ENCODE data around the gene PDZD7.
A peak's percentile ranks its signal among the peaks of the same experiment; 100 is the strongest.

Gene PDZD7

DNA sequence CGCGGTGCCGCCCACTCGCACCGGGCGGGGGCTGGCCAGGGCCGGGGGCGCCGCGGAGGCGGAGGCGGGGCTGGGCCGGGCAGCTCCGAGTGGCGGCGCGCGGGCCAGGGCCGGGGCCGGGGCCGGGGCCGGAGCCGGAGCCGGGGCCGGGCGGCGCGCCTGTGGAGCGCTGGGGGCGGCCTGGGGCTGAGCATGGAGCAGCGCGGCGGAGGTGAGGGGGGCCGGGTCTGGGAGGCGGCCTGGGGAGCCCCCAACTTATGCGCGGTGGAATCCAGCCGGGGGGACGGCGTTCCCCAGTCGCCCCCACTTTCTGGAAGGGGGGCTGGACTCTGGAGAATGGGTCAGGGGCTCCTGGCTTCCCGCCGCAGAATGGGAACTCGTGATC is 31.2 kb downstream of the PDZD7 start, which contains the start of gene LZTS2:
Gene LZTS2, plus strand, starts transcription at position 67 of the 385 bp plus-strand sequence. CDS start 2,731 bp downstream, outside the sequence.
- DNase-seq, result no peak

DNA sequence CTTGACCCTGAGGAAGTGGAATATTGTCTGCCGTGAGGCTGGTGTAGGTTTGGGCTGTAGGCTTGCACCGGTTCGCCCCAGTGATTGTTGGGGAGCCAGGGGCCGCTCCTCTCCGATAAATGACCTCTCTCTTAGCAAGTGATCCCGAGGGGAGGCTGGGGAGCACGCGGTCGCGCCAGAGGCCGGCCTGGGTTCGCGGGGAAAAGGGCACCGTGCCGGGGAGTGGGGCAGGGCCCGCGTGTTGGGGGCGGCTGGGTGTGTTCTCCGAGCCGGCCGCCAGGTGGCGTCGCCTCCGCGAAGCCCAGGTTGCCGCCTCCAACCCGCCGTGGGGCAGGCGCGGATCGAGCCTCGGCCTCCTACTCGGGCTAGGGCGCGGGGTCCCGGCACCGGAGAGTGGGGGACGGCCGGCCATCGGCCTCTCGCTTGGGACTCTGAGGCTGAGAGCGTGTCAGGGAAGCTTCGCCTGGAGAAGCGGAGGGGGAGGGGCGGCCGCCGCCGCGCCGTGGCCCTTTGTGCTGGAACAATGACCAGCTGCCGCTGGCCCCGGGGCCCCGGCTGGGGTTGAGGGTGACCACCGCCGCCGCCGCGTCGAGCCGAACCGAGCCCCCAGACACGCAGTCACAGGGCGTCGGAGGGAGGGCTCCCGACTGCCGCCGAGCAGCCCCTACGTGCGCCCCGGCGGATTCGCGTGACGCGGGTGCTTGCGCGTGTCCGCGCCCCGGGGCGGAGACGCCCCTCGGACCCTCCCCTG is 31.8 kb downstream of the PDZD7 start:
- peak; percentile 56 for DNase-seq

- peak; percentile 78 for DNase-seq
These were observed 32.5 kb downstream of the PDZD7 start for GRCh38 chr10:100998183-100998990.

DNA sequence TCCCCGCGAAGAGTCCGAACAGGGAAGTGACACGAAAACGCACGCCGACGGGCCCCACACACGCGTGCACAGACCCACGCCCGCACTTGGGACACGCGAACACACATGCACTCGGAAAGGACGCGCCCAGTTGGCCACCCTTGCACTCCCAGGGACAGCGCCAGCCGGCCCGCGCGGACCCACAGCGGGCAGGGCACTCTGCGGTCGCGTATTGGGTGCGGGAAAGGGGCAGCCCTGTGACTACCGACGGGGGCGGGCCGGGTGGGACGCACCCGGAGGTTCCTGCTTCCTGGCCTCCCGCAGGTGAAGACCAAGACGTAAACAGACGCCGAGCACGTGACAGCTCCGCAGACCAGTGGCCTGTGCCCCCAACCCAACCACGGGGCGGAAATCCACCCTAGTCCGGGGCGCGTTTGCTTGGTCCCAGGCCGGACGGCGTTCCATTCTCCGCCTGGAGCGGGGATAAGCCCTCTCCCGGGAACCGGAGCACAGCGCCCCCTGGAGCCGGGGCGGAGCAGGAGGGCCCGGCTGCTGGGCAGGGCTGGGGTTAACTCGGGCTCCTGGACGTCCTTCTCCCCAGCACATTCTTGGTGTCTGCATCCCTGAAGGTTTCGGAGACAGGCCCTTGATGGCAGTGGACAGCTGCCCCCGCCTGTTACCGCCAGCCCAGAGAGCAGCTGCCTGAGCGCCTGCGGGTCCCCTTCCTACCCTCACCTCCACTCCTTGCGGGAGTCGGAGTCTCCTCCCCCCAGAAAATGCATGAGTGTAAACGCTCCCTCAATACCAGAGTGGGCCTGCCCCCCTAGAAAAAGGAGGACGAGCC is 33.4 kb downstream of the PDZD7 start:
- DNase-seq, result peak; percentile 78

- DNase-seq, result no peak
These were observed 34.1 kb downstream of the PDZD7 start for GRCh38 chr10:100996678-100997359.

GRCh38 chr10:100995181-100995580 is 35.7 kb downstream of the PDZD7 start:
- DNase-seq, result no peak

- DNase-seq, result no peak
These were observed 36.8 kb downstream of the PDZD7 start for GRCh38 chr10:100993986-100994708.

DNA sequence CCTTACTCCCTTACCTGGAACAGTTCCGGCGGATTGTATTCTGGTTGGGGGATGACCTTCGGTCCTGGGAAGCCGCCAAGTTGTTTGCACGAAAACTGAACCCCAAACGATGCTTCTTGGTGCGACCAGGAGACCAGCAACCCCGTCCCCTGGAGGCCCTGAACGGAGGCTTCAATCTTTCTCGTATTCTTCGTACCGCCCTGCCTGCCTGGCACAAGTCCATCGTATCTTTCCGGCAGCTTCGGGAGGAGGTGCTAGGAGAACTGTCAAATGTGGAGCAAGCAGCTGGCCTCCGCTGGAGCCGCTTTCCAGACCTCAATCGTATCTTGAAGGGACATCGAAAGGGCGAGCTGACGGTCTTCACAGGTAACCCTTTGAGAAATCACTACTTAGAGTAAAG is 41.8 kb downstream of the PDZD7 start:
- no peak for DNase-seq

DNA sequence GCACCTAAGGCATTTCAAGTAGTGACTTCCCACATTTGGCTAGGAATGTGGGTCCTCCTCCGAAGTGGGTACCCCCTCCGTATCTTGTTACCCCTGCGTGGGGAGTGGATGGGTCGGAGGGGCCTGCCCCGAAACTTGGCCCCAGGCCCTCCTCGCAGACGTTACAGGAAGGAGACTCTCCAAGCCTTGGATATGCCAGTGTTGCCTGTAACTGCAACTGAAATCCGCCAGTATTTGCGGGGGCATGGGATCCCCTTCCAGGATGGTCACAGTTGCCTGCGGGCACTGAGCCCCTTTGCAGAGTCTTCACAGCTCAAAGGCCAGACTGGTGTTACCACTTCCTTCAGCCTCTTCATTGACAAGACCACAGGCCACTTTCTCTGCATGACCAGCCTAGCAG is 42.8 kb downstream of the PDZD7 start:
- no peak for DNase-seq

- no peak for DNase-seq
These were observed 43.3 kb downstream of the PDZD7 start for GRCh38 chr10:100987685-100988049.

- DNase-seq, result peak; percentile 75
These were observed 43.8 kb downstream of the PDZD7 start, which contains the start of the genes MRPL43 and TWNK for GRCh38 chr10:100986952-100987684. Gene MRPL43 (minus strand): TSS chr10:100987497. CDS start chr10:100987443, 54 bp downstream. Gene TWNK (plus strand): TSS chr10:100987543. CDS start chr10:100988211, 668 bp downstream.

DNA sequence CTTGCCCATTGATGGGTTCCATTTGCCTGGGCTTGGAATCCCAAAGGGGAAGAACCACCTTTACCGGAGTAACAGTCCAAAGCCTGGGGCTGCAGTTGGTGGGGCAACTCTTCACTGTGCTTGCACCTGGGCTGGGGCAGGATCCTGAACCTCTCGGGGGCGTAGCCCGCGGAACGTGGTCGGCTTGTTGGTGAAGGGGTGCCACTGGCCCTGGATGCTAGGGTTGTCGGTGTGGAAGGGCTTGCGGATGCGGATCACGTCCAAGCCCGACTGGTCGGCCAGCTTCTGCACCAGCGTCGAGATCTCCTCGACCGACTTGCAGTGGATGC is 44.3 kb downstream of the PDZD7 start:
- no peak for DNase-seq

GRCh38 chr10:100985336-100985735 is 45.6 kb downstream of the PDZD7 start:
- DNase-seq, result no peak

- no peak for DNase-seq
These were observed 46.2 kb downstream of the PDZD7 start for GRCh38 chr10:100984672-100985177.

GRCh38 chr10:100983868-100984671 is 46.9 kb downstream of the PDZD7 start:
- DNase-seq, result no peak

DNA sequence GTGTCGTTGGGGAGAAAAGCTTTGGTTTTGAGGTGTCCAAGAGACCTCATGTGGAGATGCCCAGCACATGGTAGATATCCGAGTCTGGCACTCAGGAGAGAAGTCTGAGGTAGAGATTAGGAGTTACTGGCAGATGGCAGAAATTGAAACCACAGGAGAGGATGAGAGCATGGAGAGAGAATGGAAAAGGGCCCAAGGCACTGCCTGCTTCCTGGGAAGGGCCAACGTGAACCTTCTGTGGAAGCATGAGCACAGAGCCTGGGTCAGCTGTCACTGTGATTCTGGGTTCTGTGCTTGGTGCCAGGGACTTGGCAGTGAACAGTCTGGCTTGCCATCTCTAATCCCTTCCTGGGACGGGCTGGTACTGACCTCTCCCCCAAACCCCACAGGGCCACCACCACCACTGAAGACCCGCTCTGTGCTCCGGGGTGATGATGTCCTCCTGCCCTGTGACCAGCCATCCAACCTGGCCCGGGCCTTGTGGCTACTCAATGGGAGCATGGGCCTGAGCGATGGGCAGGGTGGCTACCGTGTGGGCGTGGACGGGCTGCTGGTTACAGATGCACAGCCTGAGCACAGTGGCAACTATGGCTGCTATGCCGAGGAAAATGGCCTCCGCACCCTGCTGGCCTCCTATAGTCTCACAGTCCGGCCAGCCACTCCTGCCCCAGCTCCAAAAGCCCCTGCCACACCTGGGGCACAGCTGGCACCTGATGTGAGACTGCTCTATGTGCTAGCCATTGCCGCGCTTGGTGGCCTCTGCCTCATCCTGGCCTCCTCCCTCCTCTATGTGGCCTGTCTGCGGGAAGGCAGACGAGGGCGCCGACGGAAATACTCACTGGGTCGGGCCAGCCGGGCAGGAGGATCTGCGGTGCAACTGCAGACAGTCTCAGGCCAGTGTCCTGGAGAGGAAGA is 47.8 kb downstream of the PDZD7 start:
- no peak for DNase-seq

- DNase-seq, result no peak
These were observed 49.7 kb downstream of the PDZD7 start for GRCh38 chr10:100981178-100981772.

- DNase-seq, result no peak
These were observed 50.2 kb downstream of the PDZD7 start for GRCh38 chr10:100980711-100981110.

DNA sequence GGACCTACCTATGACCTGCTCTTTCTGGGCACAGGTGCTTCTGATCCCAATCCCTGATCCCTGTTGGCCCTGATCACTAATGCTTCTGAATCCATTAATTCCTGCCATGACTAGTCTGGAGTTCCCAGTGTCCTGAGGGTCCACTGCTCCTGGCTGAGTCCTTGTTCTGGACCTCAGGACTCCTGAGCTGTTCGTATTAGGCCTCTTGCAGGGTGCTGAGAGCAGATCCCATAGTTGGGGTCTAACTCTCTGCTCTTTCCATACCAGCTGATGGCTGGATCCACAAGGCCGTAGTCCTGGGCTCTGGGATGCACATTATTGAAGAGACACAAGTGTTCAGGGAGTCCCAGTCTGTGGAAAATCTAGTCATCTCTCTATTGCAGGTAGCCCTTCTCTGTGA is 50.6 kb downstream of the PDZD7 start:
- no peak for DNase-seq

Measured in HCEC 1CT (cell line).